Activated naive CD4-positive, alpha-beta T cell treated with Interleukin-2 at 50 U/mL for 16 hours (primary cell): ENCODE measurements around the gene HES1.

Experiments
- DNase-seq: peaks from one replicate; pipeline ENCODE4 v3.0.0-alpha.2; 2020

The HES1 gene

DNA sequence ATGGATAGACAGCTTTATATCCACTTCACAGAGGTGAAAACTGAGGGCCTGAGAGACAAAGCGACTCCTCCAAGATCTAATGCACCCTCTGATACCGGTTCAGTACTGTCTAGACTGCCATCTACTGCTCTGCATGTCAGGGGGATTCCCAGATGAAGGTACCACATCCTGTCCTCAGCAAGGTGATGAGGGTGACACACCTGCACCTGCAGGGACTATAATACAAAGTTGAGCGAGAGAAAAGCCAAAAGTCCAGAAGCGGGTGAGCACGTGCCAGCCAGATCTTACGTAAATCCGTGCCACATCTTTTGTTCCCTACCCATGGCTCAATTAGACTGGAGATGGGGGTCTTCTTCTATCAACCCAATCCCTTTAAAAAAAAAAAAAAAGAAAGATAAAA, 32.4 kb upstream of the HES1 start:
- peak; percentile 8 for DNase-seq

DNA sequence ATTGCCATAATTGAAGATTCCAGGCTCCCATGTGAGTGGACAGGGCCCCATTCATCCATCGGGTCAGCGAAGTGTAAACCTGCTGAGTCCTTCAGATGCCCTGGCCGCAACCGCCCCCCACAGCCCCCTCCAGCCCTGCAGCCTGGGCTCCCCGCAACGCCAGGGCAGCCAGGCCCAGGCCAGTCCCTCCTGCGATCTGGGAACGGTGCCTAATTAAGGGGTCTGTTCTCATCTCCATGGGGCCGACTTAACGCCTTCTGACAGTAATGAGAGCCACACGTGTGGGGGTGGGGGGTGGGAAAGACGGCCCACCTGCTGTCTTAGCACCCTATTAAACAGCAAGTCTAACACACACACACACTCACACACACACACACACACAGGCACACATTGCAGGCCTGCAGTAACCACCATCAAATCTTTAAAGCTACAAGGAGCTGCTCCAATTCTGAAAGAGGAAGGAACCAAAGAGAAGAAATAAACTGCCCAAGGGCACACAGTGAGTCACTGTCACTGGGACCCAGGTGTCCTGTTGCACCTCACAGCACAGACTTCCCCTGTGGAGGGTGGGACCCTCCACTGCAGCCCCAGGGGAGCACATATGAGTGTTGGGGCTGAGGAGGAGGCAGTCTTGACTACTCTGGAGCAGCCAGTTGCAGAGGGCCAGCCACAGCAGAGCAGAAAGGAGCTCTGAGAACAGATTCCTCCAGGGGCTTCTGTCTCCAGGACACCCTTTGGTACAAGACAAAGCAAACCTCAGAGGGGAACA, 31.8 kb upstream of the HES1 start:
- no peak for DNase-seq

DNA sequence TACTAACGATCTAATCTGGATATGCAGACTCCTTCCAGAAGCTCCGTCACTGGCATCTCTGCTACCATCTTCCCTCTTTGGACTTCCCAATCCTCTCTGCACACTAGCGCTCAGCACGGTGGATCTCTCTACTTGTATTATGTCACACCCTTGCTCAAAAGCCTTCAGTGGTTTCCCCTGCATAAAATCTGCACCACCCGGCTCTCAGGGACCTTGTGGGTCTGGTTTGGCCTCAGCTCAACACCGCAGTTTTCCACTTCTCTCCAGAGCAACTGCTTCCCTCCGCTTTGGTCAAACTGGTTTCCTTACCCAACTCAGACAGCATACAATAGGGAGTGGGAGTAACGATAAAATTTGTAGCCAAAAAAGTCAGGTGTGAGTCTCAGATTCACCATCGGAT, 30.7 kb upstream of the HES1 start:
- DNase-seq = no peak

DNA sequence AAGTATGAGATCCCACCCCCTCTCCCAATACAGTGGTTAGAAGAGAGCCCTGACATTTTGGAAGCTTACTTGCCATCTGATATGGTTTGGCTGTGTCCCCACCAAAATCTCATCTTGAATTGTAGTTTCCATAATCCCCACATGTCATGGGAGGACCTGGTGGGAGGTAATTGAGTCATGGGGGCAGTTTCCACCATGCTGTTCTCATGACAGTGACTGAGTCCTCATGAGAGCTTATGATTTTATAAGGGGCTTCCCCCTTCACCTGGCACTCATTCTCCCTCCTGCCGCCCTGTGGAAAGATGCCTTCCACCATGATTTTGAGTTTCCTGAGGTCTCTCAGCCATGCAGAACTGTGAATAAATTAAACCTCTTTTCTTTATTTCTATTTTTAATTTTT, 28.8 kb upstream of the HES1 start:
- DNase-seq = peak; percentile 17

DNA sequence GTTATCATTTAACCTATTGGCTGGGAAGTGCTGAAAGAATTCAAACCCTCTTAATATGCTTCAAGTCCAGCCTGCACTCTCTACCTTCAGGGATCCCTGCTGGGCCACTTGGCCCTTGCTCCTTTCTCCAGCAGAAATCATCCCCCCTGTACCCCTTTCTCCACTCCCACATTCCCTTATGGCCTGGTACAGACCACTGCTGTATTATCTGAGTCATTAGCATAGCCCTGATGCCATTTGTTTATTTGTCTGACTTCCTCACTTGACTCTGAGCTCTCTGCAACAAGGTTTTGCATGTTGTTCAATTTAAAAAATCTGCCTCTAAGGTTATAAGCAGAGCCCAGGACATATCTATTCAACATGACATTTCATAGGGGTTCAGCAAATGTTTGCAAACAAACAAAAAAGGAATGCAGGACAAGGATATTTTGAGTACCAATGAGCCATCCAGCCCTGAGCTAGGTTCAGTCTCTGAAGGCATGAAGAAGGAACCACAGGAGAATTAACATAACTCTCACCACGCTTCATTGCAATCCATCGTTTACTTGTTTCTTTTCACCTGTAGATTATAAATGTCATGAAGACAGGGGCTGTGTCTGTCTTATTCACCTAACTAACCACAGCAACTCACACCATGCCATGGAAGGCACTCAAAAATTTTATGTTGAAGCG, 26.6 kb upstream of the HES1 start:
- DNase-seq = no peak

DNA sequence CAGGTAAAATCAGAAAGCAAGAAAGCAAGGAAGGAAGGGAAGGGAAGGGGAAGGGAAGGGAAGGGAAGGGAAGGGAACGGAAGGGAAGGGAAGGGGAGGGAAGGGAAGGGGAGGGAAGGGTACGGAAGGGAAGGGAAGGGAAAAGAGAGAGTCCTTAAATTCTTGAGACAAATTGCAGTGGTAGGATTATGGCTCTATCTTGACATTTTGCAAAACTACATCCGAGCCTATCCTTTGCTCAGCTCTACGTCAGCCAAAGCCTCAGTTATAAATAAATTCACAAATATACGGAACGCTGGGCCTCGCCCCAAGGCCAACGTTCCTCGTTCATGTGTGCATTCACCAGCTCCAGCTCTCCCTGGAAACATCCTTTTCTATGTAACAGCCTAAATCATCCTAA, 25.5 kb upstream of the HES1 start:
- no peak for DNase-seq

GRCh38 chr3:194111336-194111735, 24.6 kb upstream of the HES1 start:
- DNase-seq = no peak

DNA sequence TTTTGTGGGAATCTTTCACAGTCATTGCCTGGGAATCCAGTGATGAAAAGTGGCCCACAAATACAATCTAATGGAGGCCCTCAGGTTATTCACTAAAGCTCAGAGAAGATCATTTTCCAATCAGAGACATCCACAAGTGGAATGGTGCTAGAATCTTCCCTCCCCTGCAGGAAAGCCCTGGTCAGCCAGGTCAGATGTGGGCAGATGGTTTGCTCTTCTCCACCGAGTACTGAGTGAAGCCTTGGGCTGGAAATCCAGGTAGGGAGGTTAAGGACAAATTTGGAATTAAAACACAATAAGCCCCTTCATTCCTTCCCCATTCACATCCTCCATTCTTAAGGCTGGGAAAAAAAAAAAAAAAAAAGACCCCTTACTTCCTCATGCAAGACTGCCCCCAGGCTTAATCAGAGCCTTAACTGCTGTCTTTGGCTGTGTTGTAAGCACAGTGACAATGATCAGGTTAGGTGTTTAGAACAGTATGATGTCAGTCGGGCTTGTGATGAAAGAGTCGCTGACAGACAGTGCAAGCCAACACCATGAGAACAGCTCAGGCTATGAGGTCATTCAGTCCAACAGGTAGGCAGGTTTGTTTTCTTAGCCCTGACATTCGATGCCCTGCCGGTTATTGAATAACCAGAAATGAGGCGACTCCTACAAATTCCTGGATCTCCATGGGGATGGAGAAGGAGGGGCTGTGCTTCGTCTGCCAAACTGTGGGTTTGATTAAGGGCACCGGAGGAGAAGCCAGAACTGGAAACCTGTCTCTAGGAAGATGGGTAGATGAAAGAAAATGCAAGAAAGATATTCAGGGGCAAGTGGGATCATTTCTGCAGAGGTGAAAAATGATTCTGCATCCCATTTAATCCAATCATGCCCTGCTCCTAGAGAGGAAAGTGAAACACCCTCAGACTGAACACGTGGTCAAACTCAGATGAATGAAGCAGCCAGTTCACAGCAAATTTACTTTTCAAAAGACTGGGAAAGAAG, 23.5 kb upstream of the HES1 start:
- DNase-seq = no peak

DNA sequence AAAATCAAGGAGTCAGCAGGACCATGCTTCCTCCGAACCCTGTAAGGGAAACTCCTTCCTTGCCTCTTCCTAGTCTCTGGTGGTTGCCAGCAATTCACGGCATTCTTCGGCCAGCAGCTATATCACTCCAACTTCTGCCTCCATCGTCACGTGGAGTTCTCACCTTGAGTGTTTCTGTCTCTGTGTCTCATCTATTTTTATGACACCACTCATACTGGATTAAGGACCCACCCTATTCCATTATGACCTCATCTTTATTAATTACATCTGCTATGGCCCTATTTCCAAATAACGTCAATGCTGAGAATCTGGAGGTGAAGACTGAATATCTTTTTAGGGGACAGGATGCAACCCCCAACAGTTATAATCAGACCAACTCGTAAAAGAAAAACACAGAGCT, 21.8 kb upstream of the HES1 start:
- no peak for DNase-seq

GRCh38 chr3:194117104-194117845, 18.7 kb upstream of the HES1 start:
- DNase-seq = no peak

- no peak for DNase-seq
These were observed 17.0 kb upstream of the HES1 start for GRCh38 chr3:194118920-194119319.

GRCh38 chr3:194119831-194120590, 15.9 kb upstream of the HES1 start:
- no peak for DNase-seq

GRCh38 chr3:194120789-194121770, 14.9 kb upstream of the HES1 start:
- DNase-seq = no peak

- no peak for DNase-seq
These were observed 13.9 kb upstream of the HES1 start for GRCh38 chr3:194121891-194122631.

- no peak for DNase-seq
These were observed 12.2 kb upstream of the HES1 start for GRCh38 chr3:194123726-194124125.

DNA sequence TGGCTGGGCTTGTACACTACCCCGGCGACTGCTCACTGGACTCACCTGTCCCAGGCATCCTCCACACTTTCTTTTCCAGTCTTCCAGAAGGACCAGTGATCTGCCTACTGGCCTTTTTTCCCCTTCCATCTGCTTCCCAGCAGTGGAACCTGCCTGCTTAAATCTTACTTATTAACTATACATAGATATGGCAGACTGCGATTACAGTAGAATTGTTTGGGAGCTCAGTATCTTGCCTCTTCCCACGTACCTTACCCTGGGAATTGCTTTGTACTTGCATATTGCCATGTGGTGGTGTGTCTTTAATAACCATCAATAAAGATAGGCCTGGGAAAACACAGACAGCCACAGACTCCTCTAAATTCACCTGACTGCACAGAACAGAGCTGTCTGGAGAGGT, 11.8 kb upstream of the HES1 start:
- no peak for DNase-seq

DNA sequence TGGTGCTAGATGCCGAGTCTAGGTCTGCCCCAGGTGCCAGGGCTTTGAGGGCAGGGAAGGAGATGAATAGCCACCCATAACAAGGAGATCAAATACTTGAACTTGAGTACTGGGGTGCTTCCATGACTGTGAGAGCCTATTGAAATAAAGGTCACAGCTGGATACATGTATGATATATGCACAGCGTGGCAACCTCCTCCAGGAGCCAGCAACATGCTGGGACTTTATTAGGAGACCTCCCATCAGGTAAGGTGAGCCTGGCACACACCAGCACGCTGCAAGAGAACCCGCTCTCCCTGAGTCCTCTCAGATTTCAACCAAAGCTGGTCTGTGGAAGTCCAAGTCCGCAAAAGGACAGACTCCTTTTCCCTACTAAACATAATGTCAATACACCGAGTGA, 10.5 kb upstream of the HES1 start:
- DNase-seq = no peak

DNA sequence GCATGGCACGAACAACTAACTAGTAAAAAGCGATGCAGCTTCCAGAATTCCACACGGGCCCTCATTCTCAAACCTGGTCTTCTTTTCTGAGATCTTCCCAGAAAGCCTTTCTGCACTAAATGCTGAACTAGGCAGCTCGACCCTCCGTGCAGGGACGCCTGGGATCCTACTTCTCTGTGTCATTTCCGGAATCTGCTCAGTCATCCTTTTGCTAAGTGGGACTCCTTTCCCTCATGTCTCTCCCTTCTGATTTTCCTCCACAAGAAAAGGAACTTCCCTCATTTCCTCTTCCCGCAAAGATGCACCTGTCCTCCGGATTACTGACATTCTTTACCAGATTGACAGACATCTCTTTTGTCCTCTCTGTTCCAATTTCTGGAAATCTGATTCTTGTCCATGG, 9.2 kb upstream of the HES1 start:
- DNase-seq = no peak

- no peak for DNase-seq
These were observed 7.6 kb upstream of the HES1 start for GRCh38 chr3:194128202-194128918.
